Ascending aorta (tissue), 2 donors: ENCODE results near the gene STPG1. TPM values are rescaled to one million over a fixed set of nuclear protein-coding genes. Genes with fewer than 3 reads are reported as not detected.
A peak's percentile ranks its signal among the peaks of the same experiment; 100 is the strongest.
"Not testable (repeated sequence)": the region's sequence is repeated elsewhere in the genome, so short reads cannot be mapped to it uniquely, and the experiment has no call there.

Experiments used
- DNase-seq, 2 donors: peaks; one replicate each; pipeline ENCODE4 v3.0.0-alpha.2; 2019; ENCODE audit warnings: low spot score in 2 of 2
- H3K27ac ChIP-seq, 2 donors: fragments of 200-600 bp; sonication (generic); one replicate each; pipeline ENCODE4 v1.5.1; 2016 to 2017; ENCODE audit warnings: mild to moderate bottlenecking in 1 of 2
- H3K27me3 ChIP-seq: fragments of 200-600 bp; sonication (generic); one replicate; pipeline ENCODE4 v1.5.1; 2017
- H3K36me3 ChIP-seq, 2 donors: fragments of 200-600 bp; sonication (generic); one replicate each; pipeline ENCODE4 v1.5.1; 2016
- H3K4me1 ChIP-seq, 2 donors: fragments of 200-600 bp; sonication (generic); one replicate each; pipeline ENCODE4 v1.5.1; 2016 to 2017; ENCODE audit warnings: mild to moderate bottlenecking in 1 of 2
- H3K4me3 ChIP-seq, 2 donors: fragments of 200-600 bp; sonication (generic); one replicate each; pipeline ENCODE4 v1.5.1; 2016 to 2017; ENCODE audit warnings: mild to moderate bottlenecking in 1 of 2
- H3K9me3 ChIP-seq, 2 donors: fragments of 200-600 bp; sonication (generic); one replicate each; pipeline ENCODE4 v1.5.1; 2016
- intact Hi-C: fragments of 100-400 bp; cut with DNase I; formaldehyde crosslinking; loops from one replicate; pipeline ENCODE4 v1.15.1; 2023
- total RNA-seq: library from RNA; depleted of rRNA; stranded (reverse); fragments of >200 nt; gene quantifications from one replicate; pipeline ENCODE4 v1.1.0, GENCODE V29; 2016
- TF ChIP-seq, protein P1 (sequence below), 3 experiments: fragments of 200-600 bp in 2 of 3; fragments of 450-650 bp in 1 of 3; sonication (generic) in 2 of 3; IDR thresholded peaks; one replicate each; pipeline ENCODE4 v1.5.1; 2016 to 2019; ENCODE audit warnings: antibody characterized with exemption in 3 of 3, mild to moderate bottlenecking in 1 of 3, moderate library complexity in 1 of 3

The STPG1 gene, protein sequence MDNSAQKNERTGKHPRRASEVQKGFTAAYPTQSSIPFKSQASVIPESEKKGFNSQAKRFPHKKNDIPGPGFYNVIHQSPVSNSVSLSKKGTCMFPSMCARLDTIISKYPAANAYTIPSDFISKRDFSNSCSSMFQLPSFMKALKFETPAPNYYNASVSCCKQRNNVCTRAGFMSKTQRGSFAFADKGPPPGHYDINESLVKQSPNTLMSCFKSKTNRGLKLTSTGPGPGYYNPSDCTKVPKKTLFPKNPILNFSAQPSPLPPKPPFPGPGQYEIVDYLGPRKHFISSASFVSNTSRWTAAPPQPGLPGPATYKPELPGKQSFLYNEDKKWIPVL
- 11.0 TPM for total RNA-seq

DNA sequence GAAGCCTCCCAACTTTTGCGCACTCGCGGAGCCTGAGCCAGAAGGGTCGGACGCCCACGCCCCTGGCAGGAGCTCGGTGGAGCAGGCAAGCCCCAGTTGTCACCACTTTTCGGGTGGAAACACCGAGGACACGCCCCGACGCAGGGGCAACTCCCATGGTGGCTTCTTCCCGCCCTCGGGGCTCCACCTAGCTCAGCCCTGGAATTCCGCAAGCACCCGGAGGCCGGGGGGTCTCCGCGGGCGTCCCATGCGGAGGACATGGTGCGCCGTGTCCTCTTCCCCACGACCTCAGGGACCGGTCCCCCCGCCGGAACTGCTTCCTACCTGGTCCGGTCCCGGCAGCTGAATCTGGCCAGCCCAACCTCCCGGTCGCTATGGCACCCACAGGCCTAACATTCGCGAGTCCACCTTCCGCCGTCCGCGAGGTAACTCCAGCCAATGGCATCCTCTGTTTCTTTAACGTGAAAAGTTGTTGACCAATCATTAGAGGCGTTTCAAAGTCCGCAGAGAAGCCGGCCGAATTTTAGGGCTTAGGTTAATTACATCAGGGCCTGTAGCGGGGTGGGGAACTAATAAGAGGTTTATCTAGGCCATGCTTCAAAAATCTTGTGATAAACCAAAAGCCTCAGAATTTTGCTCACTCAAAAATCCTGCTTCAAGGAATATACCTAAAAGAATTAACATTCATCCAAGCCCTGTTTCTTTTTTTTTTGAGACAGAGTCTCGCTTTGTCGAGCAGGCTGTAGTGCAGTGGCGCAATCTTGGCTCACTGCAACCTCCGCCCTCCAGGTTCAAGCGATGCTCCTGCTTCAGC, at the start of gene STPG1:
STPG1 (minus strand) TSS at position 433 of the 814 bp plus-strand sequence. CDS start 12,394 bp downstream, outside the sequence.
- intact Hi-C loops: no loop called here
- Histone ChIP-seq H3K9me3 (peaks cover 0 to under 1% of the 10 kb centered on the region in 2 donors), H3K4me1 (peaks cover 3 to 12% of the 10 kb centered on the region in 2 donors), H3K4me3 (peak within 1 kb of the TSS; percentile 68 to 74), H3K27me3 (no peaks in the 10 kb centered on the region), H3K36me3 (no peaks in the 10 kb centered on the region), H3K27ac (peak within 1 kb of the TSS in 1 of 2 donors; percentile 17)
- TF ChIP-seq, protein P1, sequence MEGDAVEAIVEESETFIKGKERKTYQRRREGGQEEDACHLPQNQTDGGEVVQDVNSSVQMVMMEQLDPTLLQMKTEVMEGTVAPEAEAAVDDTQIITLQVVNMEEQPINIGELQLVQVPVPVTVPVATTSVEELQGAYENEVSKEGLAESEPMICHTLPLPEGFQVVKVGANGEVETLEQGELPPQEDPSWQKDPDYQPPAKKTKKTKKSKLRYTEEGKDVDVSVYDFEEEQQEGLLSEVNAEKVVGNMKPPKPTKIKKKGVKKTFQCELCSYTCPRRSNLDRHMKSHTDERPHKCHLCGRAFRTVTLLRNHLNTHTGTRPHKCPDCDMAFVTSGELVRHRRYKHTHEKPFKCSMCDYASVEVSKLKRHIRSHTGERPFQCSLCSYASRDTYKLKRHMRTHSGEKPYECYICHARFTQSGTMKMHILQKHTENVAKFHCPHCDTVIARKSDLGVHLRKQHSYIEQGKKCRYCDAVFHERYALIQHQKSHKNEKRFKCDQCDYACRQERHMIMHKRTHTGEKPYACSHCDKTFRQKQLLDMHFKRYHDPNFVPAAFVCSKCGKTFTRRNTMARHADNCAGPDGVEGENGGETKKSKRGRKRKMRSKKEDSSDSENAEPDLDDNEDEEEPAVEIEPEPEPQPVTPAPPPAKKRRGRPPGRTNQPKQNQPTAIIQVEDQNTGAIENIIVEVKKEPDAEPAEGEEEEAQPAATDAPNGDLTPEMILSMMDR (IDR thresholded peaks at IDR 0.05): no peak
- peak in 1 of 2 donors; percentile 87 for DNase-seq

- H3K4me3 ChIP-seq, H3K27ac ChIP-seq, H3K27me3 ChIP-seq, H3K4me1 ChIP-seq, H3K9me3 ChIP-seq, intact Hi-C loops, DNase-seq: not testable (repeated sequence)
- H3K36me3 ChIP-seq: peaks cover 6 to 16% of the 10 kb centered on the region in 2 donors
Observed at GRCh38 chr1:24462128-24462527, 48.5 kb upstream of the STPG1 start.

- Histone ChIP-seq H3K4me1 (no peaks in the 10 kb centered on the region), H3K9me3 (no peaks in the 10 kb centered on the region), H3K27ac (no peak overlapping the region), H3K36me3 (peaks cover 6 to 15% of the 10 kb centered on the region in 2 donors), H3K27me3 (no peaks in the 10 kb centered on the region), H3K4me3 (no peak overlapping the region)
- intact Hi-C loops: no loop called here
- no peak for DNase-seq
- TF ChIP-seq, protein P1 (IDR thresholded peaks at IDR 0.05): no peak
Observed at GRCh38 chr1:24459551-24460266, 46.1 kb upstream of the STPG1 start.

- Histone ChIP-seq H3K36me3 (peaks cover 6 to 15% of the 10 kb centered on the region in 2 donors), H3K9me3 (no peaks in the 10 kb centered on the region), H3K4me3 (no peak overlapping the region), H3K4me1 (no peaks in the 10 kb centered on the region), H3K27ac (no peak overlapping the region), H3K27me3 (no peaks in the 10 kb centered on the region)
- TF ChIP-seq, protein P1 (IDR thresholded peaks at IDR 0.05): no peak
- intact Hi-C loops: no loop called here
- DNase-seq: no peak
Observed at GRCh38 chr1:24457866-24458265, 44.3 kb upstream of the STPG1 start.

DNA sequence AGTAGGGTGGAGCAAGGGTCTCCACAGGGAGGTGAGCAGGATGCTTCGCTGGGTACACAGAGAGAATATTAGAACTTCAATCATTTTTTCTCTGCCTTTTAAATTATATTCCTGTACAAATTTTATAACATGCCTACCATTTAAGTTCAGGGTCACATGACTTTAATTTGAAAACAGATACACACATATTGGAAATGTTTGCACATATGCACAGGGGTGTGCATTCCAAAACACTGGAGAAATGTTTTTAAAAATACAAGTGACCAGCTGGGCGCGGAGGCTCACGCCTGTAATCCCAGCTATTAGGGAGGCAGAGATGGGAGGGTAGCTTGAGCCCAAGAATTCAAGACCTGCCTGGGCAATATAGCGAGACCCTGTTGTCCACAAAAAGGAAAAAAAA, 41.7 kb upstream of the STPG1 start:
- no peak for DNase-seq
- TF ChIP-seq, protein P1 (IDR thresholded peaks at IDR 0.05): no peak
- no peaks in the 10 kb centered on the region for H3K27me3 ChIP-seq
- H3K9me3 ChIP-seq: no peaks in the 10 kb centered on the region
- H3K4me3 ChIP-seq: no peak overlapping the region
- H3K27ac ChIP-seq: no peak overlapping the region
- peaks cover 3 to 18% of the 10 kb centered on the region in 2 donors for H3K36me3 ChIP-seq
- no peaks in the 10 kb centered on the region for H3K4me1 ChIP-seq
- intact Hi-C loops: no loop called here
